GM18499 (cell line): ENCODE results near the gene OR10V1.
"Not testable (repeated sequence)": the region's sequence is repeated elsewhere in the genome, so short reads cannot be mapped to it uniquely, and the experiment has no call there.

Experiments
- ATAC-seq: cut with Tn5 transposase; IDR thresholded peaks from one replicate; pipeline ENCODE4 v1.9.1; 2021; ENCODE audit warnings: moderate number of reproducible peaks; ENCODE audit not compliant: insufficient read depth, unreplicated experiment

Gene OR10V1

GRCh38 chr11:59710136-59710847 is 3.4 kb downstream of the OR10V1 start:
- no peak for ATAC-seq

- no peak for ATAC-seq
Observed at GRCh38 chr11:59708537-59708936, 5.1 kb downstream of the OR10V1 start.

GRCh38 chr11:59707371-59707770 is 6.3 kb downstream of the OR10V1 start:
- no peak for ATAC-seq

- no peak for ATAC-seq
Observed at GRCh38 chr11:59706518-59707285, 6.9 kb downstream of the OR10V1 start.

GRCh38 chr11:59705294-59705693 is 8.4 kb downstream of the OR10V1 start:
- ATAC-seq, result no peak

- ATAC-seq, result not testable (repeated sequence)
Observed at GRCh38 chr11:59703515-59703914, 10.1 kb downstream of the OR10V1 start.

GRCh38 chr11:59700157-59700556 is 13.5 kb downstream of the OR10V1 start:
- not testable (repeated sequence) for ATAC-seq

GRCh38 chr11:59698506-59698905 is 15.1 kb downstream of the OR10V1 start:
- ATAC-seq, result no peak

- no peak for ATAC-seq
Observed at GRCh38 chr11:59692915-59693314, 20.7 kb downstream of the OR10V1 start.

- no peak for ATAC-seq
Observed at GRCh38 chr11:59691156-59691555, 22.5 kb downstream of the OR10V1 start.

GRCh38 chr11:59689015-59689414 is 24.6 kb downstream of the OR10V1 start:
- ATAC-seq, result no peak

- not testable (repeated sequence) for ATAC-seq
Observed at GRCh38 chr11:59681260-59681725, 32.4 kb downstream of the OR10V1 start.

- ATAC-seq, result peak; percentile 70
Observed at GRCh38 chr11:59680287-59681154, 33.1 kb downstream of the OR10V1 start.

- no peak for ATAC-seq
Observed at GRCh38 chr11:59679347-59679746, 34.3 kb downstream of the OR10V1 start.

- no peak for ATAC-seq
Observed at GRCh38 chr11:59678813-59679165, 34.9 kb downstream of the OR10V1 start.

- no peak for ATAC-seq
Observed at GRCh38 chr11:59678118-59678812, 35.4 kb downstream of the OR10V1 start.

GRCh38 chr11:59676205-59676604 is 37.4 kb downstream of the OR10V1 start:
- no peak for ATAC-seq

GRCh38 chr11:59674291-59674690 is 39.4 kb downstream of the OR10V1 start:
- ATAC-seq, result no peak

- no peak for ATAC-seq
Observed at GRCh38 chr11:59673291-59673690, 40.4 kb downstream of the OR10V1 start.

- no peak for ATAC-seq
Observed at GRCh38 chr11:59671471-59671870, 42.2 kb downstream of the OR10V1 start.
